ENCODE results near the gene FOXM1. TPM values are rescaled to one million over a fixed set of nuclear protein-coding genes. Genes with fewer than 3 reads are reported as not detected.

The FOXM1 gene
- total RNA-seq, 1 experiment from 2014 or later = 200 TPM

- CTCF ChIA-PET = no interaction called here
- intact Hi-C loops (cut with micrococcal nuclease; ENCODE audit: unreplicated experiment) = no loop called here
- TF ChIP-seq EZH2 (IDR thresholded peaks at IDR 0.05; ENCODE audit: borderline replicate concordance, low read depth, low read length, poor library complexity, severe bottlenecking) = no peak
- TF ChIP-seq CTCF (conservative IDR thresholded peaks at IDR 0.05; ENCODE audit: low read depth, low read length) = no peak
These were observed 35.8 kb downstream of the FOXM1 start for GRCh38 chr12:2841056-2841650.

GRCh38 chr12:2836574-2836973, 40.4 kb downstream of the FOXM1 start:
- Histone ChIP-seq H3K36me3 (ENCODE audit: insufficient read depth, low read length, poor library complexity, severe bottlenecking) (no peaks in the 10 kb centered on the region), H3K9me3 (ENCODE audit: low read depth, low read length, poor library complexity, severe bottlenecking) (no peaks in the 10 kb centered on the region), H3K27me3 (replicated peaks; ENCODE audit: insufficient read depth, low read depth, low read length, poor library complexity) (no peaks in the 10 kb centered on the region), H3K4me1 (ENCODE audit: insufficient read depth, low read length, poor library complexity, severe bottlenecking) (peaks cover 16% of the 10 kb centered on the region), H3K27ac (ENCODE audit: low read depth, low read length, poor library complexity, severe bottlenecking) (no peak overlapping the region), H3K4me3 (ENCODE audit: low read depth, low read length, poor library complexity, severe bottlenecking) (no peak overlapping the region)
- BruUV-seq (replicated peaks) = no TSS peak
- ChIA-PET CTCF (interaction anchor here (1.2 kb wide), 1 partner anchor 9 kb away, joined by 3 read pairs; no protein-coding TSS in a partner anchor), POLR2A (ENCODE audit: low non-redundant PET) (no interaction called here)
- no peak for DNase-seq (ENCODE audit: low spot score)
- TF ChIP-seq EZH2 (IDR thresholded peaks at IDR 0.05; ENCODE audit: borderline replicate concordance, low read depth, low read length, poor library complexity, severe bottlenecking) (no peak), CTCF (conservative IDR thresholded peaks at IDR 0.05; ENCODE audit: low read depth, low read length) (no peak)
- intact Hi-C loops (cut with micrococcal nuclease; ENCODE audit: unreplicated experiment) = no loop called here

More at GRCh38 chr12:2841056-2841650, 35.8 kb downstream of the FOXM1 start:
- DNase-seq (ENCODE audit: low spot score) = no peak
- no peak overlapping the region for H3K4me3 ChIP-seq (ENCODE audit: low read depth, low read length, poor library complexity, severe bottlenecking)
- POLR2A ChIA-PET (ENCODE audit: low non-redundant PET) = no interaction called here
- H3K4me1 ChIP-seq (ENCODE audit: insufficient read depth, low read length, poor library complexity, severe bottlenecking) = peaks cover 15% of the 10 kb centered on the region
- no peaks in the 10 kb centered on the region for H3K27me3 ChIP-seq (replicated peaks; ENCODE audit: insufficient read depth, low read depth, low read length, poor library complexity)
- no peak overlapping the region for H3K27ac ChIP-seq (ENCODE audit: low read depth, low read length, poor library complexity, severe bottlenecking)
- BruUV-seq (replicated peaks) = no TSS peak
- H3K9me3 ChIP-seq (ENCODE audit: low read depth, low read length, poor library complexity, severe bottlenecking) = no peaks in the 10 kb centered on the region
- no peaks in the 10 kb centered on the region for H3K36me3 ChIP-seq (ENCODE audit: insufficient read depth, low read length, poor library complexity, severe bottlenecking)

- peaks cover 16% of the 10 kb centered on the region for H3K4me1 ChIP-seq (ENCODE audit: insufficient read depth, low read length, poor library complexity, severe bottlenecking)
- TF ChIP-seq CTCF (conservative IDR thresholded peaks at IDR 0.05; ENCODE audit: low read depth, low read length) (no peak), EZH2 (IDR thresholded peaks at IDR 0.05; ENCODE audit: borderline replicate concordance, low read depth, low read length, poor library complexity, severe bottlenecking) (no peak)
- no TSS peak for BruUV-seq (replicated peaks)
- CTCF ChIA-PET = interaction anchor here (1.2 kb wide), 1 partner anchor 10 kb away, joined by 3 read pairs; no protein-coding TSS in a partner anchor
- intact Hi-C loops (cut with micrococcal nuclease; ENCODE audit: unreplicated experiment) = no loop called here
- POLR2A ChIA-PET (ENCODE audit: low non-redundant PET) = no interaction called here
- no peaks in the 10 kb centered on the region for H3K27me3 ChIP-seq (replicated peaks; ENCODE audit: insufficient read depth, low read depth, low read length, poor library complexity)
- H3K27ac ChIP-seq (ENCODE audit: low read depth, low read length, poor library complexity, severe bottlenecking) = no peak overlapping the region
- no peak overlapping the region for H3K4me3 ChIP-seq (ENCODE audit: low read depth, low read length, poor library complexity, severe bottlenecking)
- H3K9me3 ChIP-seq (ENCODE audit: low read depth, low read length, poor library complexity, severe bottlenecking) = no peaks in the 10 kb centered on the region
- H3K36me3 ChIP-seq (ENCODE audit: insufficient read depth, low read length, poor library complexity, severe bottlenecking) = no peaks in the 10 kb centered on the region
- DNase-seq (ENCODE audit: low spot score) = no peak
These were observed 41.1 kb downstream of the FOXM1 start for GRCh38 chr12:2835691-2836403.

Measured in A673 (cell line).